Smooth muscle cell of bladder (primary cell): Measurements from ENCODE around the gene FRG1. TPM values are rescaled to one million over a fixed set of nuclear protein-coding genes. Genes with fewer than 3 reads are reported as not detected.

Experiments used
- total RNA-seq: library from RNA; depleted of rRNA; stranded (reverse); fragments of >200 nt; gene quantifications from 2 replicates; pipeline ENCODE4 v1.2.3, GENCODE V29; 2014

Gene FRG1
- 21.5 and 22.8 TPM in 2 replicates for total RNA-seq

GRCh38 chr4:189940178-189941004 is at the start of gene FRG1:
TSS of gene FRG1 (plus strand) at chr4:189940872. CDS start at chr4:189941010, 138 bp downstream.

Other genes starting within 250 kb of the FRG1 start
- gene FRG2, start 86.4 kb downstream of the FRG1 start, total RNA-seq, result not detected in 2 replicates
- not detected in 2 replicates for gene DBET, start 123.6 kb downstream of the FRG1 start, total RNA-seq
- gene DUX4, start 232.9 kb downstream of the FRG1 start, total RNA-seq, result not detected in 2 replicates